IPS-18a (cell line): ENCODE measurements around the gene TAS2R3.
A peak's percentile ranks its signal among the peaks of the same experiment; 100 is the strongest.

Experiments used
- H3K27ac ChIP-seq: one replicate; pipeline ENCODE4 v1.5.1; 2013; ENCODE audit warnings: low read length
- H3K27me3 ChIP-seq: one replicate; pipeline ENCODE4 v1.6.1; 2013; ENCODE audit warnings: mild to moderate bottlenecking, low read length; ENCODE audit not compliant: control insufficient read depth, insufficient read depth
- H3K36me3 ChIP-seq: one replicate; pipeline ENCODE4 v1.6.1; 2013; ENCODE audit warnings: low read depth, low read length; ENCODE audit not compliant: control insufficient read depth
- H3K4me1 ChIP-seq: one replicate; pipeline ENCODE4 v1.6.1; 2013; ENCODE audit warnings: low read depth, low read length; ENCODE audit not compliant: control insufficient read depth
- H3K4me3 ChIP-seq: one replicate; pipeline ENCODE4 v1.5.1; 2013; ENCODE audit warnings: low read length
- H3K9ac ChIP-seq: one replicate; pipeline ENCODE4 v1.6.1; 2013; ENCODE audit warnings: mild to moderate bottlenecking, low read length, moderate library complexity
- H3K9me3 ChIP-seq: one replicate; pipeline ENCODE4 v1.6.1; 2013; ENCODE audit warnings: low read depth, low read length; ENCODE audit not compliant: control insufficient read depth

Gene TAS2R3, protein sequence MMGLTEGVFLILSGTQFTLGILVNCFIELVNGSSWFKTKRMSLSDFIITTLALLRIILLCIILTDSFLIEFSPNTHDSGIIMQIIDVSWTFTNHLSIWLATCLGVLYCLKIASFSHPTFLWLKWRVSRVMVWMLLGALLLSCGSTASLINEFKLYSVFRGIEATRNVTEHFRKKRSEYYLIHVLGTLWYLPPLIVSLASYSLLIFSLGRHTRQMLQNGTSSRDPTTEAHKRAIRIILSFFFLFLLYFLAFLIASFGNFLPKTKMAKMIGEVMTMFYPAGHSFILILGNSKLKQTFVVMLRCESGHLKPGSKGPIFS

DNA sequence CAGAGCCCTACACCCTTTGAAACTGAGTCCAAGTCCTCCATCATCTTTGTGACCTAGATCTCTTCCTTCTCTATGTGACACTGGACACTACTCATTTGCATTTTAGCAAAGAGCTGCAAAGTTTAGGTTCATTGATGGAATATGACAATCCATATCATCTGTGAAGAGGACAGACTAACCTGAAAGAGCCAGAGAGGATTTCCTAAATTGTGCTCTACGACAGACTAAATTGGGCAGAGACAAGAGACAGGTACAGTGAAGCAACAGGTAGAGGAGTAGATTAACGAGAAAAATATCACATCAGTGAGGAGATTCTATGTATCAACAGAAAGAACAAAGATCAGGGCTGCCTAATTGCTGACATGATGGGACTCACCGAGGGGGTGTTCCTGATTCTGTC lies at the start of gene TAS2R3:
TSS of gene TAS2R3 (plus strand) at position 301 of the 400 bp plus-strand sequence. CDS start at position 363, 62 bp downstream.
- H3K36me3 ChIP-seq: peaks cover 15% of the 10 kb centered on the region
- H3K27me3 ChIP-seq: no peaks in the 10 kb centered on the region
- no peak within 1 kb of the TSS for H3K9ac ChIP-seq
- H3K4me1 ChIP-seq: no peaks in the 10 kb centered on the region
- no peak within 1 kb of the TSS for H3K27ac ChIP-seq
- no peak within 1 kb of the TSS for H3K4me3 ChIP-seq
- H3K9me3 ChIP-seq: no peaks in the 10 kb centered on the region

DNA sequence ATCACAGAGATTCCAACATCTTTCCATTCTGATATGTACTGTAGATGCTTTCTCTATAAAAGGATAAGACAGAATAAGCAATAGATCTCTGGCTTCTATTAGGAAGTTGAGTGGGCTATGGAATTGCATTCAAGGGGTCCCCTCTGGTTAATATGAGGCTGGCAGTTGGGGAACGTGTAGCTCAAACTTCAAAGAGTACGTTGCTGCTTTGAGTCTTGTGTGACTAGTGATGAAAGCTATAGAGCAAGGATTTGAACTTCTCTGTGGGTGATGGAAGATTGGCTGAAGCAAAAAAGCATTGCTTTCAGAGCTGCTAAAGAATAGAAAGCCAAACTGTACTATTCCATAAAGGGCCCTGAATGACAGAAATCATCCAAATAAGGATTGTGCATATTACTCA lies 49.3 kb upstream of the TAS2R3 start:
- H3K27ac ChIP-seq: no peak overlapping the region
- no peaks in the 10 kb centered on the region for H3K27me3 ChIP-seq
- no peaks in the 10 kb centered on the region for H3K9me3 ChIP-seq
- no peak overlapping the region for H3K4me3 ChIP-seq
- peaks cover 11% of the 10 kb centered on the region for H3K4me1 ChIP-seq
- no peak overlapping the region for H3K9ac ChIP-seq
- no peaks in the 10 kb centered on the region for H3K36me3 ChIP-seq

DNA sequence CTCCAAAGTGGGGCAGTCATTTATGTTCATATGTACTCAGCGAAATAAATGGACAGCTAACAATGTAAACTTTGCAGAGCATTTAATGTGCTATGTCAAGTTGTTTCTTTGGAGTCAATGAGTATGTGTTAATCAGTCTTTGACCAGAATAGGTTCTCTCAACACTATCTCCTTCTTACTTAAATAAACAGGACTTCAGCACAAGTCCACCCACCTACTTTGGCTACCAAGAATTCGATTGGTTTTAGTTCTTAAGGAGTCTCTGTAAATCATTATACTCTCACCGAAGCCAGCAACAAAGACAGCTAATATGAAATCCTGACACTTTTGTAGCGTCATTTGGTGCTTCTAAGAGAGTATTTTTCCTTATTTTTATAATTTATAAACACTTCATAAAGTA lies 48.9 kb upstream of the TAS2R3 start:
- Histone ChIP-seq H3K9me3 (no peaks in the 10 kb centered on the region), H3K9ac (no peak overlapping the region), H3K4me3 (no peak overlapping the region), H3K27ac (no peak overlapping the region), H3K36me3 (no peaks in the 10 kb centered on the region), H3K27me3 (no peaks in the 10 kb centered on the region), H3K4me1 (peaks cover 11% of the 10 kb centered on the region)

DNA sequence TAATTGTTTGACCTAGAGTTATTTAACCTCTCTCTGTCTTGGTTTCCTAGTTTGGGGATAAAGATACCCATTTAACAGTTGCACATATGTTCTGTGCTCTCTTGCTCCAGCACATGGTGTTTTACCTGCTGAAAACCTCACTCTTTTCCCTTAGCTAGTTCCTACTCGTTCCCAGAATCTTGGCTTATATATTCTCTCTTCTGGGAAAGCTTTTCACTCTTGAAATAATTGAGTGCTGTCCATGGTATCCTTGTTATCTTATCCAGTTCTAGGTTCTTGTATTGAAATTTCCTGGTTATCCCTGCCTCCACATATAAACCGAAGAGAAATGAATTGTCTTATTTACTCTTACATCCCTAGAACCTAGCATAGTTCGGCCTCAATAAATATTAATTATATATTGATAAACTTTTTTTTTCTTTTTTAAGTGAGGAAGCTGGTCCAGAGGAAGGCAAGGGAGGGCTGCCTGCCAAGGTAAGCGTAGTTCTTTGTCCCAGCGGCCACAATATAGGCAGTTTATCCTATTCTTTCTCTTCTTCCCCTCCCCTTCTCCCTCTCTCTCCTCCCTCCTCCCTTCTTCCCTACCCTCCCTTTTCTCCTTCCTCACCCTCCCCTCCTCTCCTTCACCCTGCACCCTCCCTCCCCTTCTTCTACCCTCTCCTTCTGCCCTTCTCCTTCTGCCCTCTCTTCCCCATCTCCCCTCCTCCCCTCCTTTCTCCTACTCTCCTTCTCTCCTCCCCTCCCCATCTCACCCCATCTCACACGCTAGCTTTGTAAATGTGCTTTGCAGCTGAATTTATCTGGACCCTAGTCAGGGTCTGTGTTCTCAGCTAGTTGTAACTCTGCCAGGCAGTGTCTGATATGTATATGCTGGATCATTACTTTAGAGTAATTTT lies 47.9 kb upstream of the TAS2R3 start:
- no peak overlapping the region for H3K4me3 ChIP-seq
- H3K9me3 ChIP-seq: no peaks in the 10 kb centered on the region
- H3K9ac ChIP-seq: no peak overlapping the region
- H3K27me3 ChIP-seq: no peaks in the 10 kb centered on the region
- peaks cover 10% of the 10 kb centered on the region for H3K4me1 ChIP-seq
- no peak overlapping the region for H3K27ac ChIP-seq
- H3K36me3 ChIP-seq: no peaks in the 10 kb centered on the region

DNA sequence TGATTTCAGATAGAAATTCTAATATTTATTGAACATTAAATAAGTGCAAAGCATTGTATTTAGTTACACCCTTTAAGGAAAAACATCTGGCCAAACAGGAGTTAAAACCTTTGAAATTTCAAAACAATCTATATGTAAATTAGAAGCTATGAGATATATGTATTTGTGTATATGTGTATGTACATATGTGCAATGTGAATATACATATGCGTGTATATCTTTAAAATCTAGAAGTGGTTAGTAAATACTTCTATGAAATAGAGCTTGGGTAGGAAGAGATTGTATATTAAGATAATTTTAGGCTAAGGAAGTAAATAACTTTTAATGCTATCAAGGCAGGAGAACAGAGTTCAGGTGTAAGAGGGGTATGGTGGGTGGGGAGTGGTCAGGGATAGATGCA lies 46.4 kb upstream of the TAS2R3 start:
- no peaks in the 10 kb centered on the region for H3K36me3 ChIP-seq
- H3K4me1 ChIP-seq: peaks cover 4% of the 10 kb centered on the region
- no peak overlapping the region for H3K9ac ChIP-seq
- no peaks in the 10 kb centered on the region for H3K27me3 ChIP-seq
- H3K27ac ChIP-seq: no peak overlapping the region
- no peaks in the 10 kb centered on the region for H3K9me3 ChIP-seq
- H3K4me3 ChIP-seq: no peak overlapping the region

DNA sequence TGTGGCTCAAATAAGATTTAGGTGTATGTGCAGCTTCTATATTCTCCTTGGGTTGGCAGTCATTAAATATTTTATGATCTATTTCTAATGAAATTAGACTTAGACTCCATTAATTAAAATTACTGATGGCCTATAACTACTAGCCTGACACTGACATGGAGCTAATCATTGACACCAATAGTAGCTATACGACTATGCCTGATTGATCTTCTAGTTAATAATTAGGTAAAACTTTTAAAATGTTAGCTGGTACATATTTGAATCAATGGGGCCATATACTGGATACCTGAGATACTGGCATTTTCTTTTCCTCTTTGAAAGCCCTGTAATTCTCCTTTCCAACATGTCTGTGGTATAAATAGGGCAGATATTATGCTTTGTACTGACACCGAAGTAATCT lies 41.4 kb upstream of the TAS2R3 start:
- no peaks in the 10 kb centered on the region for H3K4me1 ChIP-seq
- no peak overlapping the region for H3K27ac ChIP-seq
- no peaks in the 10 kb centered on the region for H3K9me3 ChIP-seq
- no peaks in the 10 kb centered on the region for H3K36me3 ChIP-seq
- H3K4me3 ChIP-seq: no peak overlapping the region
- H3K9ac ChIP-seq: no peak overlapping the region
- no peaks in the 10 kb centered on the region for H3K27me3 ChIP-seq

DNA sequence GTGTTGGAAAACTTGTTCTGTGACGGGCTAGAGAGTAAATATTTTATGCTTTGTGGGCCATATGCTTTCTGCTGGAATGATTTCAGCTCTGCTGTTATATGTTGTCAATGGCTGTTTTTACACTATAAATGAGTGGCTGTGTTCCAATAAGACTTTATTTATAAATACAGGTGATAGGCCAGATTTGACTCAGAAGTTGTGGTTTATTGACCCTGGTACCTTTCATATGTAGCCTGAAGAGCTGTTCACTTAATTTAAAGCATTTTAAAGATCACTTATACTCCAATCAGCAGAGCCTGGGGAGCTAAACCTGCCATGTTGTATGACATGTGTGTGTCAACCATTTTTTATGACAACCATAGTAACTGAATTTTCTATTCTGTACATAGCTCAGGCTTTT lies 34.9 kb upstream of the TAS2R3 start:
- Histone ChIP-seq H3K4me3 (no peak overlapping the region), H3K36me3 (no peaks in the 10 kb centered on the region), H3K9me3 (no peaks in the 10 kb centered on the region), H3K4me1 (no peaks in the 10 kb centered on the region), H3K27me3 (no peaks in the 10 kb centered on the region), H3K27ac (no peak overlapping the region), H3K9ac (no peak overlapping the region)

DNA sequence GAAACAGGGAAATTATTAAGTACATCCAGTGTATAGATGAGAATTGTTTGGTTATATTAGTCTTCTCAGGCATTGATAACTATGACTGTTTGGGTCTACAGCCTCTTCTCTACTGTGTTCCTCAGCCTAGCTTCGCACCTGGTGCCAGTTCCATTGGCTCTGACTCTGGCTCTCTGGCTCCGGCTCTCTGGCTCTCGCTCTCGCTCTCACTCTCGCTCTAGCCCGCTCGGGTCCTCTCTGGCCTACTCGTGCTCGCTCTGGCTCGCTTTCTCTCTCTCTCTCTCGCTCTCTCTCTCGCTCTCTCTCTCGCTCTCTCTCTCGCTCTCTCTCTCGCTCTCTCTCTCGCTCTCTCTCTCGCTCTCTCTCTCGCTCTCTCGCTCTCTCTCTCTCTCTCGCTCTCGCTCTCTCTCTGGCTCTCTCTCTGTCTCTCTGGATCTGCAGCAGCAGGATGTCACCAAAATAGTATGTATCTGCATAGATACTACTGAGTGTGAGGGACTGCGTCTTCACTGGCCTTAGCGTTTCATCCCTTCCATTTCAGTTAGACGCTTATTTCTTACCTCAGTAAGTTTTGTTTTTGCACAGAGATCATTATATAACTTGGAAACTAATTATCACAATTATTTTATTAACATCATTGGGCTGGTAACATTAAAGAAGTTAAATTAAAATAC lies 32.3 kb upstream of the TAS2R3 start:
- no peaks in the 10 kb centered on the region for H3K4me1 ChIP-seq
- H3K9me3 ChIP-seq: no peaks in the 10 kb centered on the region
- H3K27ac ChIP-seq: no peak overlapping the region
- no peak overlapping the region for H3K9ac ChIP-seq
- no peaks in the 10 kb centered on the region for H3K36me3 ChIP-seq
- H3K4me3 ChIP-seq: no peak overlapping the region
- no peaks in the 10 kb centered on the region for H3K27me3 ChIP-seq

DNA sequence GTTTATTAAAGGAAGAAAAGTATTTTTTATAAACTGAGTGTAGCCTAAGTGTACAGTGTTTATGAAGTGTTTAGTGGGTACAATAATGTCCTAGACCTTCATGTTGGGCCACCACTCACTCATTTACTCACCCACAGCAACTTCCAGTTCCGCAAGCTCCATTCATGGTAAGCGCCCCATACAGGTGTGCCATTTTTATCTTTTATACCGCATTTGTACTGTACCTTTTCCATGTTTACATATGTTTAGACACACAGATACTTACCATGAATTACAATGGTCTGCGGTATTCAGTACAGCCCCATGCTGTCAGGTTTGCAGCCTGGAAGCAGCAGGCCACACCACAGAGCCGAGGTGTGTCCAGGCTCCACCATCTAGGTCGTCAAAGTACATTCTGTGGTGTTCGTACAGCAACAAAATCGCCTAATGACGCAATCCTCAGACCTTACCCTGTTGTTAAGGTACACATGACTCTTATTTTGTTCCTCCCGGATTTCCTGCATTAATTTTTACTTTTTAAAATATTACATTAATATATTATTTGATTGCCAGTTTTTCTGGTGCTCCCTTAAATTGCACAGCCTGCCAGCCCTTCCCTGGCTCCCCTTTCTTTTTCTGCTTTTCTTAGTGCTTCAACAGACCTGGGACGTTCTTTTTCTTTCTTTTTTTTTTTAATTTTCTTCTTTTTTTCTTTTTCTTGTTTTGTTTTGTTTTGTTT lies 26.6 kb upstream of the TAS2R3 start:
- Histone ChIP-seq H3K9ac (peak overlapping the region; percentile 97), H3K27ac (no peak overlapping the region), H3K9me3 (no peaks in the 10 kb centered on the region), H3K4me1 (peaks cover 6% of the 10 kb centered on the region), H3K36me3 (peaks cover 25% of the 10 kb centered on the region), H3K4me3 (peak overlapping the region; percentile 96), H3K27me3 (no peaks in the 10 kb centered on the region)

DNA sequence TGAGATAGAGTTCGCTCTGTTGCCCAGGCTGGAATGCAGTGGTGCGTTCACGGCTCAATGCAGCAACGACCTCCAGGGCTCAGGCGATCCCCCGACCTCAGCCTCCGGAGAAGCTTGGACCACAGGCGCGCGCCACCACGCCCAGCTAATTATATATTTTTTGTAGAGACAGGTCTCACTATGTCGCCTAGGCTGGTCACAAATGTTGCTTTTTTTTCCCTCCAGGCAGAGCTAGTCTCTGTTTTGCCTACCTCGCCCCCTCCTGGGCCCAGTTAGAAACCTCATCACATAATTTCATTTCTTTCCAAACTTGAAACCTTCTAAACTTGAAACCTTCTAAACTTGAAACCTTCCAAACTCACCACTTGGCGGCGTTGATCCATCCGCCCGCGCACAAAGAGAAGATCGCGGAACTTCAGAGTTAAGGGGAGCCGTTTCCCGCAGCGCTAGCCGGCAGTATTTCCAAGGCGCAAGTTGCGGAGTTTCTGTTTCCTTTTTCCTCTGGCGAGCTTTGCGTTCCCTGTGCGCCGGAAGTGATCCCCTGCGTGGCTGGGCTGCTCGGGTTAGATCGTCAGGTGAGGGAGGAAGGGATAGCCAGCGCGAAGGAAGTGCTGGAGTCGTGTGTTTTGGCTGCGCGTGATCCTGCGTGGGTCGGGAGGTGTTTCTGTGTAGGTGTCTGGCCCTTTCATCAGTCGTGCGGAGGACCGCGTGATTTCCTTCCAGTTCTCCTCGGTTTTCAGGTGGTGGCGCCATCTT lies 25.9 kb upstream of the TAS2R3 start, which contains the start of gene SSBP1:
TSS of gene SSBP1 (plus strand) at position 523 of the 756 bp plus-strand sequence. CDS start 809 bp downstream, outside the sequence.
- Histone ChIP-seq H3K27ac (peak within 1 kb of the TSS; percentile 90), H3K27me3 (no peaks in the 10 kb centered on the region), H3K9me3 (no peaks in the 10 kb centered on the region), H3K4me3 (peak within 1 kb of the TSS; percentile 96), H3K36me3 (peaks cover 31% of the 10 kb centered on the region), H3K9ac (peak within 1 kb of the TSS; percentile 97), H3K4me1 (peaks cover 6% of the 10 kb centered on the region)
